H1 (cell line): ENCODE results near the gene NBAS. TPM values are rescaled to one million over a fixed set of nuclear protein-coding genes. Genes with fewer than 3 reads are reported as not detected.

Source experiments
- CTBP2 ChIP-seq: IDR thresholded peaks from 2 replicates; pipeline ENCODE4 v1.7.0; 2011; ENCODE audit warnings: borderline replicate concordance, mild to moderate bottlenecking, moderate library complexity, mixed read lengths, low read length; ENCODE audit not compliant: insufficient read depth, insufficient read length
- EGR1 ChIP-seq: IDR thresholded peaks from 2 replicates; pipeline ENCODE4 v1.6.1; 2011; ENCODE audit warnings: low read depth, low read length, borderline replicate concordance
- EZH2 ChIP-seq: fragments of 200-600 bp; sonication (generic); IDR thresholded peaks from 2 replicates; pipeline ENCODE4 v1.7.1; 2012; ENCODE audit warnings: low read depth, mild to moderate bottlenecking, moderate library complexity, low read length, inconsistent platforms; ENCODE audit not compliant: severe bottlenecking
- GABPA ChIP-seq: IDR thresholded peaks from 2 replicates; pipeline ENCODE4 v1.6.1; 2011; ENCODE audit warnings: mild to moderate bottlenecking, low read length, moderate library complexity, borderline replicate concordance; ENCODE audit not compliant: insufficient read depth
- KDM1A ChIP-seq: fragments of 200-600, 300-600 bp; sonication (generic); IDR thresholded peaks from 2 replicates; pipeline ENCODE4 v1.7.1; 2016; ENCODE audit warnings: mild to moderate bottlenecking, low read length, borderline replicate concordance
- RAD21 ChIP-seq, 2 experiments: IDR thresholded peaks in 1 of 2; conservative IDR thresholded peaks in 1 of 2; 2 replicates each; pipeline ENCODE4 v1.6.1; 2011; ENCODE audit warnings: low read depth in 2 of 2, low read length in 2 of 2, improper control_type of control experiment in 1 of 2, inconsistent platforms in 1 of 2, mild to moderate bottlenecking in 1 of 2, moderate library complexity in 1 of 2
- RBBP5 ChIP-seq: IDR thresholded peaks from 2 replicates; pipeline ENCODE4 v1.7.1; 2012; ENCODE audit warnings: low read depth, mild to moderate bottlenecking, inconsistent platforms, low read length, moderate library complexity, borderline replicate concordance
- SIN3A ChIP-seq, 2 experiments: IDR thresholded peaks in 1 of 2; conservative IDR thresholded peaks in 1 of 2; 2 replicates each; pipeline ENCODE4 v1.6.1; 2011 to 2012; ENCODE audit warnings: low read length in 2 of 2, improper control_type of control experiment in 1 of 2, low read depth in 1 of 2, mild to moderate bottlenecking in 1 of 2
- SP1 ChIP-seq: IDR thresholded peaks from 2 replicates; pipeline ENCODE4 v1.6.1; 2011; ENCODE audit warnings: low read depth, low read length
- TBP ChIP-seq: IDR thresholded peaks from 2 replicates; pipeline ENCODE4 v1.6.1; 2011; ENCODE audit warnings: low read depth, low read length, improper control_type of control experiment
- polyA plus RNA-seq, 7 experiments: library from polyadenylated mRNA; depleted of rRNA in 3 of 7; stranded (reverse) in 5 of 7; unstranded in 2 of 7; fragments of >200 nt in 5 of 7; fragments of 200-250 nt in 2 of 7; gene quantifications; 1 replicate in 5 of 7; 2 replicates in 1 of 7; 4 replicates in 1 of 7; pipeline versions ENCODE4 v1.2.1 to v1.2.3, GENCODE V29; 2011 to 2013; ENCODE audit warnings: missing spikeins in 2 of 7, mixed read lengths in 2 of 7
- total RNA-seq: library from RNA; stranded (reverse); fragmentation: NEBNext Ultra II Directional; extraction: Animal tissue kit (Norgen Biotek cat#: 25700); gene quantifications from 2 replicates; pipeline ENCODE4 v1.2.1, GENCODE V29; 2021

The NBAS gene
- total and polyA plus RNA-seq, 2 of the 8 experiments (the other 6 are each of a cell fraction or from before 2014, with no cell fraction given), result 19.6 to 34.8 TPM

GRCh38 chr2:15562354-15563031 is 1.4 kb upstream of the NBAS start (continued):
- TF ChIP-seq SIN3A (conservative IDR thresholded peaks at IDR 0.05 in 1 of 2, IDR thresholded peaks at IDR 0.05 in 1 of 2; ENCODE audit: low read depth in 1 of 2, low read length in 2 of 2) (no peak), RAD21 (IDR thresholded peaks at IDR 0.05 in 1 of 2, conservative IDR thresholded peaks at IDR 0.05 in 1 of 2; ENCODE audit: low read depth in 2 of 2, low read length in 2 of 2) (no peak), CTBP2 (no peak), GABPA (no peak), RBBP5 (no peak), EGR1 (no peak), SP1 (no peak), KDM1A (no peak), EZH2 (no peak), TBP (no peak)
